ENCODE data around the gene HES4.

Gene HES4, protein sequence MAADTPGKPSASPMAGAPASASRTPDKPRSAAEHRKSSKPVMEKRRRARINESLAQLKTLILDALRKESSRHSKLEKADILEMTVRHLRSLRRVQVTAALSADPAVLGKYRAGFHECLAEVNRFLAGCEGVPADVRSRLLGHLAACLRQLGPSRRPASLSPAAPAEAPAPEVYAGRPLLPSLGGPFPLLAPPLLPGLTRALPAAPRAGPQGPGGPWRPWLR

GRCh38 chr1:999725-1000356 is at the start of gene HES4:
TSS of gene HES4 (minus strand) at chr1:1000097. CDS start at chr1:999973, 124 bp downstream.
- H3K27ac ChIP-seq: peak within 1 kb of the TSS; percentile 95
- peak; percentile 78; the same call in 1 of the 2 replicates for TF ChIP-seq ZFX (IDR thresholded peaks at IDR 0.05)
- TF ChIP-seq CTCF (conservative IDR thresholded peaks at IDR 0.05): no peak

DNA sequence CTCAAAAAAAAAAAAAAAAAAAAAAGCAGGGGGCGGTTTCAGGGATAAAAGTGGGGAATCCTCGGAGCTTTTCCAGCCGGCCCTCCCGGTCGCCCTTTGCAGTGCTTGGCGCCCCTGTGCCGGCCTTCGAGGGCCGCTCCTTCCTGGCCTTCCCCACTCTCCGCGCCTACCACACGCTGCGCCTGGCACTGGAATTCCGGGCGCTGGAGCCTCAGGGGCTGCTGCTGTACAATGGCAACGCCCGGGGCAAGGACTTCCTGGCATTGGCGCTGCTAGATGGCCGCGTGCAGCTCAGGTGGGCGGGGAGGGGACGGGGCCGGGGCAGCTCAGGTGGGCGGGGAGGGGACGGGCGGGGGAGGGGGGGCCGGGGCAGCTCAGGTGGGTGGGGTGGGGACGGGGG is 48.9 kb upstream of the HES4 start:
- no peak overlapping the region for H3K27ac ChIP-seq
- TF ChIP-seq ZFX (IDR thresholded peaks at IDR 0.05) (no peak), CTCF (conservative IDR thresholded peaks at IDR 0.05) (no peak)

GRCh38 chr1:1047963-1048362 is 48.1 kb upstream of the HES4 start:
- H3K27ac ChIP-seq: no peak overlapping the region
- TF ChIP-seq ZFX (IDR thresholded peaks at IDR 0.05): no peak
- TF ChIP-seq CTCF (conservative IDR thresholded peaks at IDR 0.05): no peak

DNA sequence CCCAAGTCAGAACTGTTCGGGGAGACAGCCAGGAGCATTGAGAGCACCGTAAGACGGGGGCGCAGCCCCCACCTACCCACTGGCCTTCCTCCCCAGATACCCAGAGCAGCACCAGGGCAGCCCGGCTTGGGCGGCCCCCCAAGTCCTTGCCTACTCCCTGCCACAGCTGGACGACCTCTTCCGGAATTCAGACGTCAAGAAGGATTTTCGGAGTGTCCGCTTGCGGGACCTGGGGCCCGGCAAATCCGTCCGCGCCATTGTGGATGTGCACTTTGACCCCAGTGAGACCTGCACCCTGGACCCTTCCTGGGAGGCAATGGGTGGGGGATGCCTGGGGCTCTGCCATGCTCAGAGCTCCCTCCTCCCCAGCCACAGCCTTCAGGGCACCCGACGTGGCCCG is 47.5 kb upstream of the HES4 start:
- TF ChIP-seq ZFX (IDR thresholded peaks at IDR 0.05): no peak
- TF ChIP-seq CTCF (conservative IDR thresholded peaks at IDR 0.05): no peak
- no peak overlapping the region for H3K27ac ChIP-seq

GRCh38 chr1:1046767-1047166 is 46.9 kb upstream of the HES4 start:
- no peak overlapping the region for H3K27ac ChIP-seq
- no peak for TF ChIP-seq ZFX (IDR thresholded peaks at IDR 0.05)
- no peak for TF ChIP-seq CTCF (conservative IDR thresholded peaks at IDR 0.05)

DNA sequence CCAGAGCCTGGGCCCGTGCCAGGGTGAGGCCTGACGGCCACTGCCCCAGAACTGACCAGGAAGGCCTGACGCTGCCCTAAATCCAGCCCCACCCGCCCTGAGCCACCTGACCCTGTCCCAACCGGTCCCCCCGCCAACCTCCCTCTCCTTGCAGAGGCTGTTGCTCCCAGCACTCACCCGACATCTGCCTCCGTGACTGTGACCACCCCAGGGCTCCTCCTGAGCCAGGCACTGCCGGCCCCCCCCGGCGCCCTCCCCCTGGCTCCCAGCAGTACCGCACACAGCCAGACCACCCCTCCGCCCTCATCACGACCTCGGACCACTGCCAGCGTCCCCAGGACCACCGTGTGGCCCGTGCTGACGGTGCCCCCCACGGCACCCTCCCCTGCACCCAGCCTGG is 46.3 kb upstream of the HES4 start:
- TF ChIP-seq CTCF (conservative IDR thresholded peaks at IDR 0.05) (no peak), ZFX (IDR thresholded peaks at IDR 0.05) (no peak)

GRCh38 chr1:1045129-1045528 is 45.2 kb upstream of the HES4 start:
- TF ChIP-seq ZFX (IDR thresholded peaks at IDR 0.05) (no peak), CTCF (conservative IDR thresholded peaks at IDR 0.05) (no peak)
- no peak overlapping the region for H3K27ac ChIP-seq

More for the DNA sequence above, 46.3 kb upstream of the HES4 start:
- no peak overlapping the region for H3K27ac ChIP-seq
